Osteocyte (in vitro differentiated cells): ENCODE results near the gene ANKS1B. TPM values are rescaled to one million over a fixed set of nuclear protein-coding genes. Genes with fewer than 3 reads are reported as not detected.

Experiments used
- DNase-seq: peaks from one replicate; pipeline ENCODE4 v3.0.0; 2021; ENCODE audit warnings: mixed read lengths; ENCODE audit not compliant: unreplicated experiment; ENCODE audit errors: extremely low spot score
- H3K27ac Mint-ChIP-seq: one replicate; pipeline ENCODE4 v1.8.0; 2021; ENCODE audit warnings: mild to moderate bottlenecking, mixed read lengths; ENCODE audit not compliant: unreplicated experiment
- H3K27me3 Mint-ChIP-seq: one replicate; pipeline ENCODE4 v1.8.0; 2021; ENCODE audit warnings: mixed read lengths; ENCODE audit not compliant: unreplicated experiment
- H3K36me3 Mint-ChIP-seq: one replicate; pipeline ENCODE4 v1.8.0; 2021; ENCODE audit warnings: mixed read lengths; ENCODE audit not compliant: unreplicated experiment
- H3K4me1 Mint-ChIP-seq: one replicate; pipeline ENCODE4 v1.8.0; 2021; ENCODE audit warnings: mixed read lengths; ENCODE audit not compliant: unreplicated experiment
- H3K4me3 Mint-ChIP-seq: one replicate; pipeline ENCODE4 v1.8.0; 2021; ENCODE audit warnings: mild to moderate bottlenecking, moderate library complexity, mixed read lengths; ENCODE audit not compliant: unreplicated experiment
- H3K9me3 Mint-ChIP-seq: one replicate; pipeline ENCODE4 v1.8.0; 2021; ENCODE audit warnings: mixed read lengths; ENCODE audit not compliant: unreplicated experiment
- CTCF ChIP-seq: fragments of 200-600 bp; sonication (generic); IDR thresholded peaks from 2 replicates; pipeline ENCODE4 v1.5.0; 2021; ENCODE audit warnings: antibody characterized with exemption, mild to moderate bottlenecking, moderate library complexity
- total RNA-seq: library from RNA; stranded (reverse); gene quantifications from 2 replicates; pipeline ENCODE4 v1.2.1, GENCODE V29; 2021

ANKS1B gene
- total RNA-seq, 1 donor from 2014 or later, result 0.70 TPM

- Mint-ChIP-seq H3K4me3 (no peak overlapping the region), H3K9me3 (peaks cover 16% of the 10 kb centered on the region), H3K27me3 (no peaks in the 10 kb centered on the region), H3K4me1 (no peaks in the 10 kb centered on the region), H3K27ac (no peak overlapping the region), H3K36me3 (no peaks in the 10 kb centered on the region)
- DNase-seq, result no peak
- no peak for TF ChIP-seq CTCF
These were observed 364.6 kb downstream of the ANKS1B start for GRCh38 chr12:99620159-99620479.

GRCh38 chr12:99619389-99620158 is 365.2 kb downstream of the ANKS1B start:
- peak; percentile 41 for TF ChIP-seq CTCF
- no peaks in the 10 kb centered on the region for H3K36me3 Mint-ChIP-seq
- H3K4me1 Mint-ChIP-seq, result no peaks in the 10 kb centered on the region
- peaks cover 16% of the 10 kb centered on the region for H3K9me3 Mint-ChIP-seq
- DNase-seq, result no peak
- no peak overlapping the region for H3K27ac Mint-ChIP-seq
- no peak overlapping the region for H3K4me3 Mint-ChIP-seq
- H3K27me3 Mint-ChIP-seq, result no peaks in the 10 kb centered on the region

GRCh38 chr12:99618657-99619056 is 366.1 kb downstream of the ANKS1B start:
- no peaks in the 10 kb centered on the region for H3K36me3 Mint-ChIP-seq
- no peak for DNase-seq

GRCh38 chr12:99611599-99611998 is 373.1 kb downstream of the ANKS1B start:
- Mint-ChIP-seq H3K27ac (no peak overlapping the region), H3K36me3 (no peaks in the 10 kb centered on the region), H3K27me3 (no peaks in the 10 kb centered on the region), H3K9me3 (peaks cover 4% of the 10 kb centered on the region), H3K4me1 (peaks cover 3% of the 10 kb centered on the region), H3K4me3 (no peak overlapping the region)
- DNase-seq, result no peak
- no peak for TF ChIP-seq CTCF

More at GRCh38 chr12:99618657-99619056, 366.1 kb downstream of the ANKS1B start:
- H3K4me3 Mint-ChIP-seq, result no peak overlapping the region
- no peaks in the 10 kb centered on the region for H3K4me1 Mint-ChIP-seq
- peaks cover 16% of the 10 kb centered on the region for H3K9me3 Mint-ChIP-seq
- H3K27me3 Mint-ChIP-seq, result no peaks in the 10 kb centered on the region
- no peak overlapping the region for H3K27ac Mint-ChIP-seq
- TF ChIP-seq CTCF, result no peak

- Mint-ChIP-seq H3K4me1 (peaks cover 3% of the 10 kb centered on the region), H3K4me3 (no peak overlapping the region), H3K27ac (no peak overlapping the region), H3K27me3 (no peaks in the 10 kb centered on the region), H3K36me3 (no peaks in the 10 kb centered on the region), H3K9me3 (peaks cover 4% of the 10 kb centered on the region)
- no peak for TF ChIP-seq CTCF
- DNase-seq, result no peak
These were observed 373.6 kb downstream of the ANKS1B start for GRCh38 chr12:99611117-99611516.
